GM19328 (cell line): ENCODE data around the gene AVEN.
"Not testable (repeated sequence)": the region's sequence is repeated elsewhere in the genome, so short reads cannot be mapped to it uniquely, and the experiment has no call there.

Source experiments
- ATAC-seq: cut with Tn5 transposase; IDR thresholded peaks from one replicate; pipeline ENCODE4 v1.9.1; 2021; ENCODE audit warnings: mild to moderate bottlenecking, moderate library complexity; ENCODE audit not compliant: unreplicated experiment

Gene AVEN, protein sequence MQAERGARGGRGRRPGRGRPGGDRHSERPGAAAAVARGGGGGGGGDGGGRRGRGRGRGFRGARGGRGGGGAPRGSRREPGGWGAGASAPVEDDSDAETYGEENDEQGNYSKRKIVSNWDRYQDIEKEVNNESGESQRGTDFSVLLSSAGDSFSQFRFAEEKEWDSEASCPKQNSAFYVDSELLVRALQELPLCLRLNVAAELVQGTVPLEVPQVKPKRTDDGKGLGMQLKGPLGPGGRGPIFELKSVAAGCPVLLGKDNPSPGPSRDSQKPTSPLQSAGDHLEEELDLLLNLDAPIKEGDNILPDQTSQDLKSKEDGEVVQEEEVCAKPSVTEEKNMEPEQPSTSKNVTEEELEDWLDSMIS

DNA sequence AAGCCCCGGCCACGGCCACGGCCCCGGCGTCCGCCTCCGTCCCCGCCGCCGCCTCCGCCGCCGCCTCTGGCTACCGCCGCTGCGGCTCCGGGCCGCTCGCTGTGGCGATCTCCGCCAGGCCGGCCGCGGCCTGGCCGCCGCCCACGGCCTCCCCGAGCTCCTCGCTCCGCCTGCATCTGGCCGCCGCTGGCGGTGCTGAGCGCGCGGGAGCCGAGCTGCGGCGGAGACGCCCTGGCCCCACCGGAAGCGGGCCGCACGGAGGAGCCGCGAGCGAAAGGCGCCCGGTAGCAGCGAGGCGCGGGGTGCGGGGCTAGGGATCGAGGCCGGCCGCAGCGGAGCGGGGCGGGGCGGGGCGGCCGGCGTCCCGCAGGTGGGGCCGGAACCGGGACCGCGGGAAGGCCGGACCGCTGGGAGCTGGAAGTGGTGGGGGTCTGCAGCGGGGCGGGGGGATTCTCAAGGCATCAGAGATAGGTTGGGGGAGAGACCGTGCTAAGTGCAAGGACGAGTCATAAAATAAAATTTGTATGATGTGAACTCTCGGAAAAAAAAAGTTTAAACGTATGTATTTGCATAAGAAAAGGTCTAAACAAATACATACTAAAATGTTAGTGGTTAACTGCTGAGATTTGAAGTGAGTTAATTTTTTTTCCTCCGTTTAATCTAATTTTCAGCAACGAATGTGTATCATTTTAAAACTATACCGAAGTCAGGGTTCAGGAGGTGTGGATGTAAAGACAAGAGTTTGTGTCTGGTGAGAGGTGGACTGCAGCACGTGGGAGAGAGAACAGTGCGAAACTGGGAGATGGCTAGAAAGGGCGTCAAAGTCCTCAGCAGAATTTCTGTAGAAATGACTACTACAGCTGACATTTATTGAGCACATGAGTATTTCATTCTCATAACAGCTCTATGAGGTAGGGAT is at the start of gene AVEN:
Gene AVEN (minus strand): TSS at position 334 of the 919 bp plus-strand sequence. CDS start 158 bp downstream, at position 176.
- ATAC-seq, result peak; percentile 39

DNA sequence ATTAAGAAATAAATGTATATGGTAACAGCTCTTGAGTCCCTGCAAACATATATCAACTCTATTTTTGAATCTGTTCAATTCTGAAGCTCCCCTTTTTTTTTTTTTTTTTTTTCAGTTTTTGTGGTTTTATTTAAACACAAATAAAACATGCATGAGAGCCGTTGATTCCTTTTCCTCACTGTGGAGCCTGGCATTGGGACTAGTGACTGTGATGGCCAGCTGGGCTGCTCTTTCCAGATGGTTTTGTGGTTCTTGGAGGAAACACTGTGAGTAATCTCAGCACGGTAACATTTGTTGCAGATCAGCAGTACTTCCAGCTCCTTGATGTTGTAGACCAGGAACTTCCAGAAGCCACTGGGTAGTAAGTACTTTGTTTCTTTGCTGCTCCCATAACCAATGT is 46.7 kb upstream of the AVEN start:
- no peak for ATAC-seq

DNA sequence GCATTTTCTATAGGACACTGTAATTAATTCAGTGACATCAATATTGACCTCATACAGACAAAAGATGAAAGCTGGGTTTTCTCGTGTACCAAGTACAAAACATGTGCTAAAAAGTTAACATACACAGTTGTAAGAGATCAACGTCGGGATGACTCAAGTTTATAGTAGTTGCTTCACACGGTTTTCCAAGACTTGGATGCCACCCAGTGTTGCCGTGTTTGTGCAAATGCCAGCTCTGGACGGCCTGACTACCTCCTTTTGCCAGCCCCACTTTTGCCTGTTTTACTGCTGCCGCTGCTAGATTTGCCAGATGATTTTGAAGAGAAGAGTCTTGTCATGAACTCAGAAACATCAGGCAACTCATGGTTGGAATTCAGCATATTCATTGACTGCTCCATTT is 45.1 kb upstream of the AVEN start:
- no peak for ATAC-seq

DNA sequence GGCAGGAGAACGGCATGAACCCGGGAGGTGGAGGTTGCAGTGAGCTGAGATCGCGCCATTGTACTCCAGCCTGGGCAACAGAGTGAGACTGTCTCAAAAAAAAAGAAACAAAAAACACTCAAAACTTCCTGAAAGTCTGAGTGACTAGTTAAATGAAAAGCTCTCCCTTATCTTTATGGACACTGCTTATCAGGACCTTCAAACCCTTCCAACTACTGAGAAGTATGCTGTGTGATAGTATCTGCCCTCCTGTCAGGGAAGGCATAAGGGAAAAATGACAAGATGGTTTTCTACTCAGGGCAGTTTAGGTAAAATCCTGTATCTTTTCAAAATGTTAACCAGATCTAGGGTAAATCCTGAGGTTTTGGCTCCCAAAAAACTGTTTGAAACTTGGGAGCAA is 40.9 kb upstream of the AVEN start:
- ATAC-seq, result no peak

DNA sequence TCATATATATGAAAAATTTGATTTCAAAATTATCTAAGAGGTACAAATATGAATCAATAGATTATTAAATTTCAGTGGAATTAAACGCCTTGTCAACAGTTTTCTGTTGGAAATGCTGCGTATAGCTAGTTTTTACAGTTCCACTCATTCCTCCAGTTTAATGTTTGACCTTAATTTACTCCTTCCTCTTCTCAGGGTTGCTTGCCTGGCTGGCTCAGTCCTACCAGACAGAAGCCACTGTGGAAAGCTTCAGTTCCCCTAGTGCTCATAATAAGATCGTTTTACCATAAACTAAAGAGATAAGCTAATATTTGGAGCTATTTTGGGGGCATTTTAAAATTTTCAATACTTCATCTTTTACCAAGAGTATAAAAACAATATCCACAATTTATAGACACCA is 39.9 kb upstream of the AVEN start:
- ATAC-seq, result no peak

DNA sequence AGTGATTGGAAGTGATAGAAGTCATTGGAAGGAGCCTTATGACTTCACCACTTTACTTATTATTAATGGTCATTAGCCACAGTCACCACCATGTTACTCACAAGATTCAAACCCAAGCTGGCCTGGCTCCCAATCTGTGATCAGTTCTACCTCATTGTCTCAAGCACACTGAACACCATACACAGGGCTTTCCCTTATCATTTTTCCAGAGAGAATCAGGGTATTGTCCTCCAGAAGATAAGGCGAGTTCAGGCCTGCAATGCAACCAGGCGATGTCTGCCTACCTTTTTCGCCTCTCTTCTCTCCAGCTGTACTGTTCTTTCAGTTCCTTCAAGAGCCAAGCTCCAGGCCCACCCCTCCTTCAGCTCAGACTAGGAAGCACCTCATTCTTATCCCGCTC is 37.8 kb upstream of the AVEN start:
- no peak for ATAC-seq

DNA sequence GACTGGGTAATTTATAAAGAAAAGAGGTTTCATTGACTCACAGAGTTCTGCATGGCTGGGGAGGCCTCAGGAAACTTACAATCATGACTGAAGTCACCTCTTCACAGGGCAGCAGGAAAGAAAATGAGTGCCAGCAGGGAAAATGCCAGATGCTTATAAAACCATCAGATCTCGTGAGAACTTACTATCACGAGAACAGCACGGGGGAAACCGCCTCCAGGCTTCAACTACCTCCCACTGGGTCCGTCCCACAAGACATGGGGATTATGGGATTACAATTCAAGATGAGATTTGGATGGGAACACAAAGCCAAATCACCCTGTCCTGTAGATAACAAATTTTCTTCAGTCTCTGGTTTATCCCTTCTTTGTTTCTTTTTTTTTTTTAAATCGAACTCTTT is 31.0 kb upstream of the AVEN start:
- no peak for ATAC-seq

DNA sequence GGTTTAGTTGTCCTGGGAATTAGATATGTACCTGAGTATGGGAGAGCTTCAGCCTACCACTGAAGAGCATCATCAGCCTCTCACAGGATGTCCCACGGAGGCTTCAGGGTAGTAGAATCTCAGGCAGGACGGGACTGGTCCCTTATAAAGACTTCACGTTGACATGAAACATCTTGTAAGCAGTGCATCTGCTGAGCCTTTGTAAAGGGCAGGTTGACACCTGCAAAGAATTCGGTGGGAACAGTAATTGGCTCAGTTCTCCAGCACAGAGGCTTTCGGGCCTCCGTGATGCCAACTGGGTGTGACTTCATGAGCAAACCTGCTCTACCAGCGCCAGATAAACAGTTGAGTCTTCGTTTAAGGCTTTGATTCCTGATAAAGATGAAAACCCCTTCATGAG is 26.9 kb upstream of the AVEN start:
- ATAC-seq, result no peak

DNA sequence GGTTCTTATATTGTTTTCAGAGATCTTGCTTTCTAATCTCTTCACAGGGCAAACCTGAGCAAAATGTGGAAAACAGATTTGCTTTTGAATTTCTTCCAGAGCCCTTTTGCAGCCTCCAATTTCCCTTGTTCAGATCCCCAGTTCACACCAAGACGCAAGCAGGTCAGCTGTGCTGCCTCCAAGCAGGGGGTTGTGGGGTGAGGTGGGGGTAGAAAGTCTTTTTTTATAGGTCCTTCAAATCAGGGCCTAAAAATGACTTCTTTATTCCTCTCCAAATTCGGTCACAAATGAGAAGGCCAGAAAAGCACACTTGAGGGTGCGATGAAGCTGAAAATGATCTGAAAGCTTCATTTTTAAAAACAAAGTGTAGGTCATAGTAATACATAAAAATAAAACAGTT is 26.3 kb upstream of the AVEN start:
- no peak for ATAC-seq

DNA sequence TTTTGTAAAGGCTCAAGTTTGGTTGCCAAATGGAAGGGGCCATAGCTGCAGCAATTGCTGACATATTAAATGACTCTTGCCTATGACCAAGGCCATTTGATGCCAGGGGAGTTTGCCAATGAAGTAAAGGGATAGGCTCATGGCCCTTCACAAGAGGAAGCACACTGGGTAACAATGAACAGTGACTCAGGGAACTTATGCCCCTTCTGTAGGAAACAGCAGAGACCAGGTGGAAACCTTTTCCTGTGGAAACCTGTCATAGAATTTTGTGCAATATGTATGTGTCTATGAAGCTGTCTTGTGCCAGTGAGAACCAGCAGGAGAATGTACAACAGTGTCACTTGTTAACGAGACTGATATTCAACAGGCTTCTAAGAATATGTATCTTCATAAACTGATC is 25.4 kb upstream of the AVEN start:
- no peak for ATAC-seq

DNA sequence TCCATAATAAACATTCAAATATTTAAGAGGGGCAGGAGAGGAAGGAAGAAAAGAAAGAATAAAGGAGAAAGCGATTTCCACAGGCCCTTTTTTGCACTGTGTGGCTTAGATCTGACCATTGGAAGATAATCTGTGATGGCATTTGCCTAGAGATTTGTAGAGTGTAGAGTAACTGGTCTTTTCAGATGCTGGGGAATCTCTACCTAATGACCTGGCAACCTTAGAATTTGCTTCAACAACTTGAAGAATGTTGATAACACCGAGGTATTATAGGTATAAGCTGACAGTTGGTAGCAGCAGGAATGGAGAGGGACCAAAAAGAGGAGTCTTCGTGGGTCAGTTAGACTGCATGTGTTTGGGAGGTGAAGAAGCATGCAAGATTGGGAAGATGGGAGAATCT is 20.9 kb upstream of the AVEN start:
- ATAC-seq, result no peak

DNA sequence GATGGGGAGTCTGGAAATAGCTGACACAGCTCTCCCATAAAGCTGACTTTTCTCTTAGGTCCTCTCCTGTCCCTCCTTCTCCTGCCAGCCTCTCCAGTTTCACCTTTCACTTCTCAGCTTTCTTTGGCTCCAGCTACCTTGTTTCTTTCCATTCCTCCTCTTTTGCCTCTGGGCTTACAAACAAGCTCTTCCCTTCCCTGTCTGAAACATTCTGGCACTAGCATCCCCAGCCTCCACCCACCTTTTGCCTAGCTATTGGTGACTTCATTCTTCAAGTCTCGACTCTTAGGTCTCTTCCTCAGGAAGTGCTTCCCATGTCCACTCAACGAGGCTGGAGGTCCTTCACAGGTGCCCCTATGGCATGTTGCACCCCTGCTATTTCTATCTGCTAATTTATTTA is 20.5 kb upstream of the AVEN start:
- ATAC-seq, result no peak

DNA sequence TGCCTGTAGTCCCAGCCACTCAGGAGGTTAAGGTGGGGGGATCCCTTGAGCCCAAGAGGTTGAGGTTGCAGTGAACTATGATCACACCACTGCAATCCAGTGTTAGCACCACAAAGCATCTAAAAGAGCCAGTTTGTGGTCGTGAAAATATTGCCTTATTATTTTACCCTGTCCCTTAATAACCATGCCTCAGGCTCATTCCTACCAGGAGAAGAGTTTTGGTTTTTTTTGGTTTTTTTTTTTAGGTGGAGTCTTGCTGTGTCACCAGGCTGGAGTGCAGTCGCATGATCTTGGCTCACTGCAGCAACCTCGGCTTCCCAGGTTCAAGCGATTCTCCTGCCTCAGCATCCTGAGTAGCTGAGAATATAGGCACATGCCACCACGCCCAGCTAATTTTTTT is 17.9 kb upstream of the AVEN start:
- no peak for ATAC-seq

DNA sequence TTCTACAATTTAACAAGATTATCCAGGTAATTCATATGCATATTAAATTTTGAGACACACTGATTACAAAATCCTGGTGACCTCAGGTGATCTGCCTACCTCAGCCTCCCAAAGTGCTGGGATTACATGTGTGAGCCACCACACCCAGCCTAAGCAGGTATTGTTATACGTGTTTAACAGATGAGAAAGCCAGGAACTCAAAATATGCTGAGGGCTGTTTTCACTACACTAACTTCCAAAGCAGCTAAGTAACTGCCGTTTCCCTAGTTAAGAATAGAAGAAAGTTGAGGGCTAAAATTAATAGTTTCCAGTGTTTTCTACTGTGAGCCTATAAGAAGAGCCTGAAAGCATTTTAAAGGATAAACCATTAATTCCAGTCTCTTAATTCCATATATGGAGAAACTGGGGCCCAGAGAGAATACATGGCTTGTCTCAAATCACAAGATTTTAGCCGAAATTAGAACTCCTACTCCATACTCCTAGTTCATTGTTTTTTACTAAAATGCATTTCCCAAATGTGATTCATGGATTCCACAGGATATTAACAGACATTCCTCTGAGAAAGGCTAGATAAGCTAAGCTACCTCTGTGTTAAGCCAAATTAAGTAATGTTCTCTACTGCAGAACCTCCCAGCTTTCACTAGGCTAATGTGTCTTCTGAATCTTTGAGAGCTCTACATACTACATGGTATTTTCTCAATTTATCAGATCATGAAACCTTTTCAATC is 17.0 kb upstream of the AVEN start:
- ATAC-seq, result no peak

DNA sequence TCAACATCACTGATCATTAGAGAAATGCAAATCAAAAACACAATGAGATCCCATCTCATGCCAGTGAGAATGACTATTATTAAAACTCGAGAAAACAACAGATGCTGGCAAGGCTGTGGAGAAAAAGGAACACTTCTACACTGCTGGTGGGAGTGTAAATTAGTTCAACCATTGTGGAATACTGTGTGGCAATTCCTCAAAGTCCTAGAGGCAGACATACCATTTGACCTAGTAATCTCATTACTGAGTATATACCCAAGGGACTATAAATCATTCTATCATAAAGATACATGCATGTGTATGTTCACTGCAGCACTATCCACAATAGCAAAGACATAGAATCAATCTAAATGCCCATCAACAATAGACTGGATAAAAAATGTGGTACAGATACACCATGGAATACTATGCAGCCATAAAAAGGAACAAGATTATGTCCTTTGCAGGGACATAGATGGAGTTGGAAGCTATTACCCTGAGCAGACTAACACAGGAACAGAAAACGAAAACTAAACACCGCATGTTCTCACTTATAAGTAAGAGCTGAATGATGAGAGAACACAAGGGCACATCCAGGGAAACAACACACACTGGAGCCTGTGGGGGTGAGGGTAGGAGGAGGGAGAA is 15.2 kb upstream of the AVEN start:
- ATAC-seq, result no peak

DNA sequence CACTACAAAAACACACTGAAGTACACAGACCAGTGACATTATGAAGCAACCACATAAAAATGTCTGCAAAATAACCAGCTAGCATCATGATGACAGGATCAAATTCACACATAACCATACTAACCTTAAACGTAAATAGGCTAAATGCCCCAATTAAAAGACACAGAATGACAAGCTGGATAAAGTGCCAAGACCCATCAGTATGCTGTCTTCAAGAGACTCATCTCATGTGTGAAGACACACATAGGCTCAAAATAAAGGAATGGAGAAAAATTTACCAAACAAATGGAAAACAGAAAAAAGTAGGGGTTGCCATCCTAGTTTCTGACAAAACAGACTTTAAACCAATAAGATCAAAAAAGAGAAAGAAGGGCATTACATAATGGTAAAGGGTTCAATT is 11.4 kb upstream of the AVEN start:
- not testable (repeated sequence) for ATAC-seq

DNA sequence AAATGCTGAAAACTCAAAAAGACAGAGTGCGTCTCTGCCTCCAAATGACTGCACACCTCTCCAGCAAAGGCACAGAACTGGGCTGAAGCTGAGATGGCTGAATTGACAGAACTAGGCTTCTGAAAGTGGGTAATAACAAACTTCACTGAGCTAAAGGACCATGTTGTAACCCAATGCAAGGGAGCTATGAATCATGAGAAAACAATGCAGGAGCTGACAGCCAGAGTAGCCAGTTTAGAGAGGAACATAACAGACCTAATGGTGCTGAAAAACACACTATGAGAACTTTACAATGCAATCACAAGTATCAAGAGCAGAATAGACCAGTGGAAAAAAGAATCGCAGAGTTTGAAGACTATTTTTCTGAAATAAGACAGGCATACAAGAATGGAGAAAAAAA is 10.1 kb upstream of the AVEN start:
- ATAC-seq, result no peak

DNA sequence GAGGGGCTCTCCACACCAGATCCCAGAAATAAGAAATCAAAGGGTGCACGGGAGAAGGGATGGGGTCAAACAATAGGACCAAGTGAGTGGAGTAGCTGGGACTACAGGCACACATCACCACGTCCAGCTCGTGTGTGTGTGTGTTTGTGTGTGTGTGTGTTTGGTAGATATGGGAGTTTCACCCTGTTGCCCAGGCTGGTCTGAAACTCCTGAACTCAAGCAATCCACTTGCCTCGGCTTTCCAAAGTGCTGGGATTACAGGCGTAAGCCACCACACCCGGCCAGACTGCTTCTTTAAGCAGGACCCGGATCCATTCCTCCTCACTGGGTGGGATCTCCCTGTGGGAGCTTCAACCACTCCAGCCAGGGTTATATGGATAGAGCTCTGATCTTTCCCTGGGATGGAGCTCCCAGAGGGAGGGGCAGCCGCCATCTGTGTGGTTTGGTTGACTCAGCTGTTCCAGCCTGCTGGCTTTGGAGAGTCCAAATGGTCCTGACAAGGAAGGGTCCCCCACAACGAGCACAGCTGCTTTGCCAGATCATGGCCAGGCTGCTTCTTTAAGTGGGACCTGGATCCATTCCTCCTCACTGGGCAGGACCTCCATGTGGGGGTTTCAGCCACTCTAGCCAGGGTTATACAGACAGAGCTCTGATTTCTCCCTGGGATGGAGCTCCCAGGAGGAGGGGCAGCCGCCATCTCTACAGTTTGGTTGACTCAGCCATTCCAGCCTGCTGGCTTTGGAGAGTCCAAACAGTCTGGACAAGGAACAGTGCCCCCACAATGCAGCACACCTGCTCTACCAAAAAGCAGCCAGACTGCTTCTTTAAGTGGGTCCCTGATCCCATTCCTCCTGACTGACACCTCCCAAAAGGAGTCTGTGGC is 9.1 kb upstream of the AVEN start:
- no peak for ATAC-seq

DNA sequence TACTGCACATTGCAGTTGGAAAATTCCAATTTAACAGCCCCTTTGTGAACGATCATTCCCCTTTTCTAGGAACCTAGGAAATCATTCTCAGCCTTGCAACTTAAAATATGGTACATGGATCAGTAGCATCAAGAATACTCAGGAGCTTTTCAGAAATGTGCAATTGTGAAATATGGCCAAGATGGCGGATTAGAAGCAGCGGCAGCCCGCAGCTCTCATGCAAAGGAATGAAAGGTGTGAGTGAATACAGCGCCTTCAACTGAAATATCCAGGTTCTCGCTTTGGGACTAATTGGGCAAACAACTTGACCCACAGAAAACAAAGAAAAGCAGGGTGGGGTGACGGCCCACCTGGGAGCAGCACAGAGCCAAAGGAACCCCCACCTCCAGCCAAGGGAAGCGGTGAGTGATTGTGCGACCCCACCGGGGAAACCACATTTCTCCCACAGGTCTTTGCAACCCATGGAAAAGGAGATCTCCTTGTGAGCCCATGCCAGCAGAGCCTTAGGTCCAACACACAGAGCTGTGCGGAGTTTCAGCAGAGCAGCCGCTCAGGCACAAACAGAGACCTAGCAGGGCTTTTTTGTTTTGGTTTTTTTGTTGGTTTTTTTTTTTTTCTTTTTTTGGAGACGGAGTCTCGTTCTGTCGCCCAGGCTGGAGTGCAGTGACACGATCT is 7.6 kb upstream of the AVEN start:
- ATAC-seq, result no peak

DNA sequence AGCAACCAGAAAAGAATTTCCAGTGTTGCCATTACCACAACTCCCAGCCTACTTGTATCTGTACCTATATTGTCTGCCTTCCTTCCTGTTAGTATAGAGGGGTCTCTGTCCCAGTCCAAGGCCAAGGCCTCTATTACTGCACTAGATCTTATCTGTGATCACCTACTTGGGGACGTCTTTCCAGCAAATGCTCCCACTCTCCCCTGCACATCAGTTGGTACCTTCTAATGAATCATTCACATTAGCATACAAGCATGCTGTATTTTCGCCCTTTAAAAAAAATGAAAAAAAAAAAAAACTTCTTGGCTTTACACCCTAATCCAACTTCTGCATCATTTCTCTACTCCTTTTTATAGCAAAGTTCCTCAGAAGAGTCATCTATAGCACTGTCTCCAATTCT is 4.8 kb upstream of the AVEN start:
- no peak for ATAC-seq
